Natural killer cell (primary cell): ENCODE data around the gene CLTA. TPM values are rescaled to one million over a fixed set of nuclear protein-coding genes. Genes with fewer than 3 reads are reported as not detected.
"Not testable (repeated sequence)": the region's sequence is repeated elsewhere in the genome, so short reads cannot be mapped to it uniquely, and the experiment has no call there.

ENCODE experiments used
- ATAC-seq, 3 donors: fragments of 150-1000 bp in 2 of 3; fragments of 200-7000 bp in 1 of 3; cut with Tn5 transposase; 1 replicate in 1 of 3; 2 replicates in 2 of 3; pipeline ENCODE4 v1.10.0; 2021; ENCODE audit warnings: mild to moderate bottlenecking in 2 of 3, moderate library complexity in 2 of 3
- DNase-seq, 2 donors: peaks; one replicate each; pipeline versions ENCODE4 v3.0.0 to v3.0.0-alpha.2; 2013 to 2021; ENCODE audit warnings: mixed read lengths in 1 of 2
- H3K27ac ChIP-seq: one replicate; pipeline ENCODE4 v1.5.1; 2013; ENCODE audit warnings: mild to moderate bottlenecking, low read length
- H3K27me3 ChIP-seq: one replicate; pipeline ENCODE4 v1.6.1; 2013; ENCODE audit warnings: low read length; ENCODE audit not compliant: control insufficient read depth, insufficient read depth
- H3K36me3 ChIP-seq: one replicate; pipeline ENCODE4 v1.6.1; 2013; ENCODE audit warnings: low read length; ENCODE audit not compliant: control insufficient read depth, insufficient read depth
- H3K4me1 ChIP-seq: one replicate; pipeline ENCODE4 v1.6.1; 2013; ENCODE audit warnings: low read length; ENCODE audit not compliant: control insufficient read depth, insufficient read depth
- H3K4me3 ChIP-seq: one replicate; pipeline ENCODE4 v1.5.1; 2013; ENCODE audit warnings: low read length
- H3K9me3 ChIP-seq: one replicate; pipeline ENCODE4 v1.6.1; 2013; ENCODE audit warnings: low read length; ENCODE audit not compliant: control insufficient read depth, insufficient read depth
- H3K27ac Mint-ChIP-seq, 2 donors: one replicate each; pipeline ENCODE4 v1.8.0; 2022; ENCODE audit warnings: mild to moderate bottlenecking in 2 of 2, mixed read lengths in 2 of 2, moderate library complexity in 1 of 2
- H3K27me3 Mint-ChIP-seq, 2 donors: one replicate each; pipeline ENCODE4 v1.8.0; 2022; ENCODE audit warnings: low read depth in 2 of 2, mixed read lengths in 2 of 2
- H3K36me3 Mint-ChIP-seq: one replicate; pipeline ENCODE4 v1.8.0; 2022; ENCODE audit warnings: mixed read lengths
- H3K4me1 Mint-ChIP-seq, 2 donors: one replicate each; pipeline ENCODE4 v1.8.0; 2022; ENCODE audit warnings: mixed read lengths in 2 of 2
- H3K4me3 Mint-ChIP-seq: one replicate; pipeline ENCODE4 v1.8.0; 2022; ENCODE audit warnings: mild to moderate bottlenecking, moderate library complexity, mixed read lengths
- H3K9me3 Mint-ChIP-seq, 2 donors: one replicate each; pipeline ENCODE4 v1.8.0; 2022; ENCODE audit warnings: mixed read lengths in 2 of 2
- WGBS: methylation state at CpG from one replicate; pipeline ENCODE4 v1.1.7; 2013; ENCODE audit warnings: missing lambda C conversion rate; ENCODE audit not compliant: insufficient coverage; 5-methylcytosine and 5-hydroxymethylcytosine counted together
- intact Hi-C: fragments of 100-400 bp; cut with micrococcal nuclease; formaldehyde crosslinking; loops from one replicate; pipeline ENCODE4 v1.14.2; 2022
- total RNA-seq, 4 donors: library from RNA; stranded (reverse); fragments of 120-200 nt in 1 of 4; gene quantifications; one replicate each; pipeline versions ENCODE4 v1.2.3 to v1.2.4, GENCODE V29; 2013 to 2022
- TF ChIP-seq, protein P1 (sequence below): fragments of 200-600 bp; IDR thresholded peaks from one replicate; pipeline ENCODE4 v1.8.0; 2022; ENCODE audit warnings: antibody characterized with exemption

CLTA gene
- total RNA-seq, 3 donors from 2014 or later (not counting 1 experiment from before 2014, with no cell fraction given), result 49.4 to 62.0 (median 52.6) TPM

GRCh38 chr9:36177571-36177970, 13.2 kb upstream of the CLTA start:
- H3K27me3 ChIP-seq, result no peaks in the 10 kb centered on the region
- Mint-ChIP-seq H3K4me3 (no peak overlapping the region), H3K27ac (no peak overlapping the region), H3K9me3 (no peaks in the 10 kb centered on the region), H3K27me3 (peaks cover 9 to 12% of the 10 kb centered on the region in 2 donors), H3K36me3 (no peaks in the 10 kb centered on the region), H3K4me1 (no peaks in the 10 kb centered on the region)
- no peak for DNase-seq
- no peak overlapping the region for H3K4me3 ChIP-seq
- H3K36me3 ChIP-seq, result no peaks in the 10 kb centered on the region
- no peaks in the 10 kb centered on the region for H3K9me3 ChIP-seq
- intact Hi-C loops, result no loop called here
- TF ChIP-seq, protein P1, sequence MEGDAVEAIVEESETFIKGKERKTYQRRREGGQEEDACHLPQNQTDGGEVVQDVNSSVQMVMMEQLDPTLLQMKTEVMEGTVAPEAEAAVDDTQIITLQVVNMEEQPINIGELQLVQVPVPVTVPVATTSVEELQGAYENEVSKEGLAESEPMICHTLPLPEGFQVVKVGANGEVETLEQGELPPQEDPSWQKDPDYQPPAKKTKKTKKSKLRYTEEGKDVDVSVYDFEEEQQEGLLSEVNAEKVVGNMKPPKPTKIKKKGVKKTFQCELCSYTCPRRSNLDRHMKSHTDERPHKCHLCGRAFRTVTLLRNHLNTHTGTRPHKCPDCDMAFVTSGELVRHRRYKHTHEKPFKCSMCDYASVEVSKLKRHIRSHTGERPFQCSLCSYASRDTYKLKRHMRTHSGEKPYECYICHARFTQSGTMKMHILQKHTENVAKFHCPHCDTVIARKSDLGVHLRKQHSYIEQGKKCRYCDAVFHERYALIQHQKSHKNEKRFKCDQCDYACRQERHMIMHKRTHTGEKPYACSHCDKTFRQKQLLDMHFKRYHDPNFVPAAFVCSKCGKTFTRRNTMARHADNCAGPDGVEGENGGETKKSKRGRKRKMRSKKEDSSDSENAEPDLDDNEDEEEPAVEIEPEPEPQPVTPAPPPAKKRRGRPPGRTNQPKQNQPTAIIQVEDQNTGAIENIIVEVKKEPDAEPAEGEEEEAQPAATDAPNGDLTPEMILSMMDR, result no peak
- no peak overlapping the region for H3K27ac ChIP-seq
- WGBS, result 94% methylated on average over 2 of the region's 4 CpGs
- no peaks in the 10 kb centered on the region for H3K4me1 ChIP-seq
- ATAC-seq, result no peak

- H3K27ac Mint-ChIP-seq, H3K4me3 ChIP-seq, ATAC-seq, H3K27me3 ChIP-seq, H3K4me1 ChIP-seq, intact Hi-C loops, H3K4me3 Mint-ChIP-seq, H3K9me3 ChIP-seq, DNase-seq, H3K27ac ChIP-seq, H3K27me3 Mint-ChIP-seq, H3K36me3 ChIP-seq, H3K9me3 Mint-ChIP-seq, H3K36me3 Mint-ChIP-seq, H3K4me1 Mint-ChIP-seq: not testable (repeated sequence)
- 94% methylated on average over 5 of the region's 6 CpGs for WGBS
These were observed 10.5 kb upstream of the CLTA start for GRCh38 chr9:36180243-36180642.

DNA sequence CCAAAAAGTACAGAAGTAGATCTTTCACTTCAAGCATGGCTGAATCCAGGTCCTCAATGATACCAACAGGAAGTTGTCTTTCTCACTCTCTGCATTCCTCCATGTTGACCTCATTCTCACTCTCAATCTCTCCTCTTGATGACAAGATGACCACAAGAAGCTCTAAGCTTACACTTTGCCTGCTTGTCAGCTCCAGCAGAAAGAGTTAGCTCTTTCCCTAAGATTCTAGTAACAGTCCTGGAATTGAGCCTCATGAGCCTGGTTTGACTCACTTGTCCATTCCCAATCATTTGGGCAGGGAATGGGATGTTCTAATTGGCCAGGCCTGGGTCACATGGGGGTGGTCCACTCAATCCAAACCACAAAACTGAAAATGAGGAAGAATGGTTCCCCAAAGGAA, 3.3 kb upstream of the CLTA start:
- H3K4me1 ChIP-seq, result peaks cover 24% of the 10 kb centered on the region
- Mint-ChIP-seq H3K9me3 (no peaks in the 10 kb centered on the region), H3K27me3 (no peaks in the 10 kb centered on the region), H3K4me1 (peaks cover 31 to 42% of the 10 kb centered on the region in 2 donors), H3K27ac (peak overlapping the region; percentile 61 to 84), H3K36me3 (no peaks in the 10 kb centered on the region), H3K4me3 (no peak overlapping the region)
- peak in 1 of 2 donors; percentile 27 for DNase-seq
- H3K9me3 ChIP-seq, result no peaks in the 10 kb centered on the region
- intact Hi-C loops, result no loop called here
- peak overlapping the region; percentile 62 for H3K27ac ChIP-seq
- no peaks in the 10 kb centered on the region for H3K36me3 ChIP-seq
- H3K4me3 ChIP-seq, result no peak overlapping the region
- H3K27me3 ChIP-seq, result no peaks in the 10 kb centered on the region
- TF ChIP-seq, protein P1, result no peak
- ATAC-seq, result peak in 2 of 3 donors; percentile 15 to 32

- no peak overlapping the region for H3K4me3 Mint-ChIP-seq
- DNase-seq, result no peak
- 95% methylated on average over 5 of the region's 5 CpGs for WGBS
- H3K36me3 Mint-ChIP-seq, result no peaks in the 10 kb centered on the region
- Histone ChIP-seq H3K27me3 (no peaks in the 10 kb centered on the region), H3K27ac (no peak overlapping the region), H3K4me3 (no peak overlapping the region), H3K9me3 (no peaks in the 10 kb centered on the region), H3K4me1 (peaks cover 30% of the 10 kb centered on the region), H3K36me3 (no peaks in the 10 kb centered on the region)
- no peaks in the 10 kb centered on the region for H3K9me3 Mint-ChIP-seq
- peak overlapping the region; percentile 61 to 84 for H3K27ac Mint-ChIP-seq
- H3K4me1 Mint-ChIP-seq, result peaks cover 39 to 50% of the 10 kb centered on the region in 2 donors
- ATAC-seq, result no peak
- TF ChIP-seq, protein P1, result no peak
- H3K27me3 Mint-ChIP-seq, result no peaks in the 10 kb centered on the region
- intact Hi-C loops, result no loop called here
These were observed 2.5 kb upstream of the CLTA start for GRCh38 chr9:36188212-36188611.
